Sigmoid colon (tissue), 7 donors: ENCODE data around the gene GALR2. TPM values are rescaled to one million over a fixed set of nuclear protein-coding genes. Genes with fewer than 3 reads are reported as not detected.
A peak's percentile ranks its signal among the peaks of the same experiment; 100 is the strongest.

Experiments used
- DNase-seq: peaks from one replicate; pipeline ENCODE4 v3.0.0-alpha.2; 2019
- H3K27ac ChIP-seq, 4 donors: fragments of 200-600 bp; sonication (generic); one replicate each; pipeline ENCODE4 v1.5.1; 2016 to 2019; ENCODE audit warnings: mild to moderate bottlenecking in 1 of 4
- H3K27me3 ChIP-seq, 3 donors: fragments of 200-600 bp; sonication (generic); one replicate each; pipeline ENCODE4 v1.5.1; 2019; ENCODE audit warnings: mild to moderate bottlenecking in 1 of 3
- H3K36me3 ChIP-seq, 4 donors: fragments of 200-600 bp; sonication (generic); one replicate each; pipeline ENCODE4 v1.5.1; 2016 to 2019
- H3K4me1 ChIP-seq, 4 donors: fragments of 200-600 bp; sonication (generic); one replicate each; pipeline ENCODE4 v1.5.1; 2017 to 2019
- H3K4me3 ChIP-seq, 4 donors: fragments of 200-600 bp; sonication (generic); one replicate each; pipeline ENCODE4 v1.5.1; 2017 to 2019; ENCODE audit warnings: mild to moderate bottlenecking in 2 of 4, moderate library complexity in 1 of 4
- H3K9me3 ChIP-seq, 4 donors: fragments of 200-600 bp in 3 of 4; sonication (generic) in 3 of 4; one replicate each; pipeline versions ENCODE4 v1.5.1 to v1.6.1; 2013 to 2019
- CTCF ChIP-seq, 4 experiments: fragments of 450-650 bp in 3 of 4; fragments of 200-600 bp in 1 of 4; IDR thresholded peaks; one replicate each; pipeline ENCODE4 v1.5.1; 2016 to 2019; ENCODE audit warnings: antibody characterized with exemption in 4 of 4, mild to moderate bottlenecking in 3 of 4, moderate library complexity in 2 of 4
- EP300 ChIP-seq, 4 donors: sonication (generic); formaldehyde crosslinking; IDR thresholded peaks; one replicate each; pipeline ENCODE4 v1.6.1; 2017; ENCODE audit warnings: antibody characterized with exemption in 4 of 4
- POLR2A ChIP-seq, 2 donors: fragments of 450-650 bp; IDR thresholded peaks; one replicate each; pipeline ENCODE4 v1.6.1; 2016; ENCODE audit warnings: antibody characterized with exemption in 2 of 2, mild to moderate bottlenecking in 2 of 2, moderate library complexity in 2 of 2
- POLR2AphosphoS5 ChIP-seq, 4 donors: sonication (generic); formaldehyde crosslinking; IDR thresholded peaks; one replicate each; pipeline ENCODE4 v1.6.1; 2017; ENCODE audit warnings: antibody characterized with exemption in 4 of 4
- WGBS, 2 donors: extraction: QIAGEN DNeasy Blood & Tissue Kit; methylation state at CpG; one replicate each; pipeline ENCODE4 v1.1.7; 2013; 5-methylcytosine and 5-hydroxymethylcytosine counted together
- intact Hi-C: fragments of 100-400 bp; cut with DNase I; formaldehyde crosslinking; loops from one replicate; pipeline ENCODE4 v1.15.1; 2023
- polyA plus RNA-seq, 3 donors: library from polyadenylated mRNA; stranded (reverse); fragments of 200-250 nt; gene quantifications; one replicate each; pipeline ENCODE4 v1.2.3, GENCODE V29; 2013
- total RNA-seq, 4 donors: library from RNA; depleted of rRNA; stranded (reverse); fragments of >200 nt; gene quantifications; one replicate each; pipeline ENCODE4 v1.1.0, GENCODE V29; 2016
- donor health status: healthy with polysubstance abuse.
- donor health status: Bipolar disorder and iron deficiency.
- donor health status: healthy.

GALR2 gene
- total and polyA plus RNA-seq, 7 donors, result 1.6 to 20.2 (median 6.4) TPM; not detected in 2

- no peak for DNase-seq
- 69 to 81% methylated on average over 6 of the region's 6 CpGs for WGBS, 2 donors
- Histone ChIP-seq H3K27me3 (no peaks in the 10 kb centered on the region), H3K36me3 (no peaks in the 10 kb centered on the region), H3K27ac (no peak overlapping the region), H3K9me3 (no peaks in the 10 kb centered on the region), H3K4me3 (no peak overlapping the region), H3K4me1 (peaks cover 0 to 15% (median 10%) of the 10 kb centered on the region in 4 donors)
- TF ChIP-seq POLR2AphosphoS5 (IDR thresholded peaks at IDR 0.05), result no peak
- peak in 1 of 4 experiments; percentile 15 for TF ChIP-seq CTCF (IDR thresholded peaks at IDR 0.05)
- intact Hi-C loops, result no loop called here
These were observed 32.9 kb downstream of the GALR2 start for GRCh38 chr17:76107509-76107908.

- 93% methylated on average over 2 of the region's 2 CpGs for WGBS, 2 donors
- Histone ChIP-seq H3K36me3 (no peaks in the 10 kb centered on the region), H3K27me3 (no peaks in the 10 kb centered on the region), H3K9me3 (no peaks in the 10 kb centered on the region), H3K4me3 (no peak overlapping the region), H3K4me1 (no peaks in the 10 kb centered on the region), H3K27ac (no peak overlapping the region)
- no peak for DNase-seq
- TF ChIP-seq EP300 (IDR thresholded peaks at IDR 0.05) (no peak), POLR2AphosphoS5 (IDR thresholded peaks at IDR 0.05) (no peak), CTCF (IDR thresholded peaks at IDR 0.05) (no peak), POLR2A (IDR thresholded peaks at IDR 0.05) (no peak)
- intact Hi-C loops, result no loop called here
These were observed 37.4 kb downstream of the GALR2 start for GRCh38 chr17:76111956-76112355.

GRCh38 chr17:76115138-76115754 is 40.7 kb downstream of the GALR2 start:
- no peaks in the 10 kb centered on the region for H3K36me3 ChIP-seq
- H3K27me3 ChIP-seq, result no peaks in the 10 kb centered on the region
- TF ChIP-seq POLR2AphosphoS5 (IDR thresholded peaks at IDR 0.05) (no peak), POLR2A (IDR thresholded peaks at IDR 0.05) (no peak), EP300 (IDR thresholded peaks at IDR 0.05) (no peak), CTCF (IDR thresholded peaks at IDR 0.05) (no peak)
- no peak overlapping the region for H3K27ac ChIP-seq
- intact Hi-C loops, result no loop called here
- H3K9me3 ChIP-seq, result no peaks in the 10 kb centered on the region
- WGBS, 2 donors, result 85 to 93% methylated on average over 7 of the region's 7 CpGs
- no peak overlapping the region for H3K4me3 ChIP-seq
- H3K4me1 ChIP-seq, result no peaks in the 10 kb centered on the region
- DNase-seq, result no peak

GRCh38 chr17:76119409-76120371 is 45.1 kb downstream of the GALR2 start:
- peak; percentile 48 for DNase-seq
- Histone ChIP-seq H3K27ac (no peak overlapping the region), H3K36me3 (no peaks in the 10 kb centered on the region), H3K4me3 (no peak overlapping the region), H3K4me1 (peaks cover 2 to 11% (median 10%) of the 10 kb centered on the region in 4 donors), H3K9me3 (no peaks in the 10 kb centered on the region), H3K27me3 (no peaks in the 10 kb centered on the region)
- intact Hi-C loops, result no loop called here
- 74 to 80% methylated on average over 19 of the region's 19 CpGs for WGBS, 2 donors
- TF ChIP-seq POLR2AphosphoS5 (IDR thresholded peaks at IDR 0.05), result no peak
- TF ChIP-seq CTCF (IDR thresholded peaks at IDR 0.05), result no peak
- TF ChIP-seq EP300 (IDR thresholded peaks at IDR 0.05), result no peak
- no peak for TF ChIP-seq POLR2A (IDR thresholded peaks at IDR 0.05)
